Ovary (tissue), 3 donors: ENCODE results near the gene COQ6.

Experiments
- CTCF ChIP-seq, 3 donors: fragments of 450-650 bp in 2 of 3; fragments of 200-600 bp in 1 of 3; IDR thresholded peaks; one replicate each; pipeline versions ENCODE4 v1.5.1 to v1.8.0; 2016 to 2022; ENCODE audit warnings: antibody characterized with exemption in 3 of 3, mild to moderate bottlenecking in 1 of 3
- EP300 ChIP-seq: sonication (generic); formaldehyde crosslinking; IDR thresholded peaks from one replicate; pipeline ENCODE4 v1.6.1; 2017; ENCODE audit warnings: antibody characterized with exemption
- POLR2A ChIP-seq: fragments of 450-650 bp; IDR thresholded peaks from one replicate; pipeline ENCODE4 v1.6.1; 2017; ENCODE audit warnings: antibody characterized with exemption, mild to moderate bottlenecking, moderate library complexity
- donor health status: DM: no; HTN: no; CAD: no.

- TF ChIP-seq CTCF (IDR thresholded peaks at IDR 0.05) (peak; percentile 28 to 60 (median 57)), POLR2A (peak; percentile 84), EP300 (no peak)
These were observed at the start of gene COQ6, which contains the start of gene FAM161B for GRCh38 chr14:73949752-73950734.
